CD14-positive monocyte (primary cell): ENCODE data around the gene WDPCP. TPM values are rescaled to one million over a fixed set of nuclear protein-coding genes. Genes with fewer than 3 reads are reported as not detected.

Source experiments
- DNase-seq, 3 donors: peaks; one replicate each; pipeline ENCODE4 v3.0.0-alpha.2; 2011 to 2022
- H2AFZ ChIP-seq: 2 replicates; pipeline ENCODE4 v1.6.0; 2012; ENCODE audit warnings: mild to moderate bottlenecking, low read depth, low read length, inconsistent platforms; ENCODE audit not compliant: insufficient read depth, poor library complexity, severe bottlenecking
- H3K27ac ChIP-seq, 2 donors: 1 replicate in 1 of 2; 2 replicates in 1 of 2; pipeline ENCODE4 v1.5.1; 2012 to 2013; ENCODE audit warnings: low read length in 2 of 2, control low read depth in 1 of 2, inconsistent platforms in 1 of 2, low read depth in 1 of 2, mild to moderate bottlenecking in 1 of 2
- H3K27me3 ChIP-seq, 2 donors: one replicate each; pipeline versions ENCODE4 v1.6.0 to v1.6.1; 2011 to 2013; ENCODE audit warnings: low read length in 2 of 2; ENCODE audit not compliant: control insufficient read depth in 2 of 2, insufficient read depth in 2 of 2
- H3K36me3 ChIP-seq, 2 donors: replicated peaks in 1 of 2; 1 replicate in 1 of 2; 2 replicates in 1 of 2; pipeline versions ENCODE4 v1.5.1 to v1.6.1; 2012 to 2013; ENCODE audit warnings: low read length in 2 of 2, control low read depth in 1 of 2, inconsistent platforms in 1 of 2, mild to moderate bottlenecking in 1 of 2; ENCODE audit not compliant: insufficient read depth in 2 of 2, control insufficient read depth in 1 of 2
- H3K4me1 ChIP-seq, 2 donors: 1 replicate in 1 of 2; 2 replicates in 1 of 2; pipeline versions ENCODE4 v1.5.1 to v1.6.1; 2012 to 2013; ENCODE audit warnings: low read length in 2 of 2, control low read depth in 1 of 2, inconsistent platforms in 1 of 2, mild to moderate bottlenecking in 1 of 2, moderate library complexity in 1 of 2; ENCODE audit not compliant: insufficient read depth in 2 of 2, control insufficient read depth in 1 of 2
- H3K4me2 ChIP-seq: replicated peaks from 2 replicates; pipeline ENCODE3; 2012; ENCODE audit warnings: low read length, moderate library complexity, mild to moderate bottlenecking; ENCODE audit not compliant: poor library complexity, severe bottlenecking; ENCODE audit errors: extremely low read depth
- H3K4me3 ChIP-seq, 3 experiments: fragments of 200-600 bp in 1 of 3; sonication (generic) in 1 of 3; replicated peaks in 1 of 3; 1 replicate in 2 of 3; 2 replicates in 1 of 3; pipeline ENCODE4 v1.5.1; 2011 to 2013; ENCODE audit warnings: low read length in 3 of 3, mild to moderate bottlenecking in 3 of 3, control low read depth in 2 of 3, low read depth in 2 of 3, inconsistent platforms in 1 of 3, moderate library complexity in 1 of 3
- H3K79me2 ChIP-seq: 2 replicates; pipeline ENCODE4 v1.6.0; 2012; ENCODE audit warnings: mild to moderate bottlenecking, control low read depth, inconsistent platforms, low read length, moderate library complexity; ENCODE audit not compliant: insufficient read depth
- H3K9ac ChIP-seq: 2 replicates; pipeline ENCODE4 v1.6.0; 2017; ENCODE audit warnings: low read length, mild to moderate bottlenecking; ENCODE audit not compliant: insufficient read depth, poor library complexity, severe bottlenecking
- H3K9me3 ChIP-seq, 2 donors: replicated peaks in 1 of 2; 1 replicate in 1 of 2; 2 replicates in 1 of 2; pipeline versions ENCODE4 v1.5.1 to v1.6.1; 2012 to 2013; ENCODE audit warnings: low read length in 2 of 2, control low read depth in 1 of 2; ENCODE audit not compliant: control insufficient read depth in 1 of 2, insufficient read depth in 1 of 2
- H4K20me1 ChIP-seq: 2 replicates; pipeline ENCODE4 v1.6.0; 2012; ENCODE audit warnings: mild to moderate bottlenecking, low read length, control low read depth, moderate library complexity; ENCODE audit not compliant: insufficient read depth
- H3K27ac Mint-ChIP-seq, 7 donors: one replicate each; pipeline ENCODE4 v1.8.0; 2020; ENCODE audit warnings: mild to moderate bottlenecking in 7 of 7, mixed read lengths in 7 of 7, moderate library complexity in 6 of 7, inconsistent platforms in 2 of 7
- H3K27me3 Mint-ChIP-seq, 3 donors: one replicate each; pipeline ENCODE4 v1.8.0; 2021 to 2022; ENCODE audit warnings: low read depth in 3 of 3, mild to moderate bottlenecking in 3 of 3, mixed read lengths in 3 of 3, moderate library complexity in 3 of 3, inconsistent platforms in 1 of 3
- H3K36me3 Mint-ChIP-seq, 2 donors: one replicate each; pipeline ENCODE4 v1.8.0; 2020; ENCODE audit warnings: mixed read lengths in 2 of 2, inconsistent platforms in 1 of 2, mild to moderate bottlenecking in 1 of 2
- H3K4me1 Mint-ChIP-seq: one replicate; pipeline ENCODE4 v1.8.0; 2020; ENCODE audit warnings: mild to moderate bottlenecking, mixed read lengths
- H3K4me3 Mint-ChIP-seq, 2 donors: one replicate each; pipeline ENCODE4 v1.8.0; 2020; ENCODE audit warnings: mild to moderate bottlenecking in 2 of 2, mixed read lengths in 2 of 2, moderate library complexity in 1 of 2
- H3K9me3 Mint-ChIP-seq, 7 donors: one replicate each; pipeline ENCODE4 v1.8.0; 2020 to 2022; ENCODE audit warnings: mixed read lengths in 7 of 7, mild to moderate bottlenecking in 6 of 7, moderate library complexity in 6 of 7, inconsistent platforms in 2 of 7
- CTCF ChIP-seq: fragments of 200-600 bp; IDR thresholded peaks from one replicate; pipeline ENCODE4 v1.8.0; 2022; ENCODE audit warnings: antibody characterized with exemption, mild to moderate bottlenecking
- WGBS: methylation state at CpG from one replicate; pipeline ENCODE4 v1.1.5; 2013; ENCODE audit warnings: missing lambda C conversion rate; ENCODE audit not compliant: insufficient coverage; 5-methylcytosine and 5-hydroxymethylcytosine counted together
- intact Hi-C, 2 donors: fragments of 100-400 bp; cut with micrococcal nuclease; formaldehyde crosslinking; loops; one replicate each; pipeline versions ENCODE4 v1.15.0 to v1.15.1; 2023
- polyA plus RNA-seq, 3 donors: library from polyadenylated mRNA; depleted of rRNA in 1 of 3; unstranded in 2 of 3; stranded (reverse) in 1 of 3; fragments of 300-500 nt in 2 of 3; fragments of >200 nt in 1 of 3; fragmentation: Illumina TruSeq in 2 of 3; gene quantifications; 1 replicate in 2 of 3; 2 replicates in 1 of 3; pipeline ENCODE4 v1.2.3, GENCODE V29; 2012 to 2021

The WDPCP gene
- polyA plus RNA-seq, 3 donors = 3.3 to 5.2 (median 3.7) TPM

GRCh38 chr2:63399156-63399555 is 189.1 kb downstream of the WDPCP start:
- H3K36me3 Mint-ChIP-seq = peaks cover 16 to 19% of the 10 kb centered on the region in 2 donors
- no peak overlapping the region for H3K27ac Mint-ChIP-seq
- Histone ChIP-seq H3K4me3 (no peak overlapping the region), H3K79me2 (no peaks in the 10 kb centered on the region), H3K9me3 (no peaks in the 10 kb centered on the region), H4K20me1 (no peaks in the 10 kb centered on the region), H2AFZ (no peak overlapping the region), H3K4me2 (no peak overlapping the region), H3K36me3 (peaks cover 3 to 8% of the 10 kb centered on the region in 2 donors), H3K9ac (no peak overlapping the region), H3K27me3 (no peaks in the 10 kb centered on the region), H3K4me1 (no peaks in the 10 kb centered on the region), H3K27ac (no peak overlapping the region)
- H3K4me3 Mint-ChIP-seq = no peak overlapping the region
- peaks cover 0 to 1% (median 0%) of the 10 kb centered on the region in 3 donors for H3K27me3 Mint-ChIP-seq
- DNase-seq = no peak
- no peaks in the 10 kb centered on the region for H3K4me1 Mint-ChIP-seq
- intact Hi-C loops = no loop called here
- no peak for TF ChIP-seq CTCF
- peaks cover 2 to 6% (median 4%) of the 10 kb centered on the region in 7 donors for H3K9me3 Mint-ChIP-seq

GRCh38 chr2:63379451-63379850 is 208.8 kb downstream of the WDPCP start:
- Mint-ChIP-seq H3K27ac (no peak overlapping the region), H3K36me3 (peaks cover 12 to 15% of the 10 kb centered on the region in 2 donors), H3K4me3 (no peak overlapping the region), H3K9me3 (peaks cover 0 to 3% (median 0%) of the 10 kb centered on the region in 7 donors), H3K4me1 (no peaks in the 10 kb centered on the region), H3K27me3 (no peaks in the 10 kb centered on the region)
- no peak for DNase-seq
- no peaks in the 10 kb centered on the region for H3K4me1 ChIP-seq
- H3K27ac ChIP-seq = no peak overlapping the region
- WGBS = 100% methylated on average over 2 of the region's 4 CpGs
- H3K27me3 ChIP-seq = no peaks in the 10 kb centered on the region
- H2AFZ ChIP-seq = no peak overlapping the region
- intact Hi-C loops = no loop called here
- H3K4me3 ChIP-seq = no peak overlapping the region
- no peak overlapping the region for H3K4me2 ChIP-seq
- TF ChIP-seq CTCF = no peak
- H3K9me3 ChIP-seq = no peaks in the 10 kb centered on the region
- H3K9ac ChIP-seq = no peak overlapping the region
- H3K79me2 ChIP-seq = no peaks in the 10 kb centered on the region
- H4K20me1 ChIP-seq = no peaks in the 10 kb centered on the region
- peaks cover 0 to 4% of the 10 kb centered on the region in 2 donors for H3K36me3 ChIP-seq
